ENCODE measurements around the gene CTNNA2.

The CTNNA2 gene

DNA sequence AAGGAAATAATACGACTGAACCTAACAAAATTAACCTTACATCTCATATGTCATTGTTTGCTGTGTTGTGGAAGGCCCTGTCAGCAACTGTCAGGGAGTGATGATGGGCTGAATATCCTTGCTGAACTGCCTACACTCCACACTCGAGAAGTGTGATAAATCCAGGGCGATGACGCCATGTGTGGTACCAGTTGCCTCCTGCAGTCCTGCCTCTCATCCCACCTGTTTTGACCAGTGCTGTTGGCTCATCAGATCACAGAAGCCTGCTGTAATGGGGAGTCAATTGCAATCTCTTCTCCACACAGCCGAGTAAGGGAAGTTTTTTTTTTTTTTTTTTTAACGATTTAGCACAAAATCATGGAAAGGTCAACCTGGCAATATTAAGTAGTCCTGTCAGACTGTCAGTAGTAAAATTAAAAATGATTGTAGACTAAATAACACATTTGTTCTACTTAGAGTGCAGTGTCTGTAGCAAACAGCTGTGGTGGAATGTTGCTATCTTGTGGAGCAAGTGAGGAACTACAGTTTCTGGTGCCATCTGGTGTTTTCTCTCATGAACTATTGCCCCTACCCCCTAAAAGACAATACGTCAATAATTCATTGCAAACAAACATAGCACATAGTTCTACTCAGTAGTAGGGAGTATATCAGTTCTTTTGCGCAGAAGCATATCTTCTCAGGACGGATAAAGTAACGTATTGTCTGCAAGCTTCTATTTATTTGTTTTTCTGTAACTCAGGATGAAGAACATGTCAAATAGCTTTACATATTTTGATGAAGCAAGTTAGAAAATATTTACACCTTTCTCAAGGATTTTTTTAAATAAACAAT lies 347.6 kb downstream of the CTNNA2 start:
- DNase-seq: no peak

DNA sequence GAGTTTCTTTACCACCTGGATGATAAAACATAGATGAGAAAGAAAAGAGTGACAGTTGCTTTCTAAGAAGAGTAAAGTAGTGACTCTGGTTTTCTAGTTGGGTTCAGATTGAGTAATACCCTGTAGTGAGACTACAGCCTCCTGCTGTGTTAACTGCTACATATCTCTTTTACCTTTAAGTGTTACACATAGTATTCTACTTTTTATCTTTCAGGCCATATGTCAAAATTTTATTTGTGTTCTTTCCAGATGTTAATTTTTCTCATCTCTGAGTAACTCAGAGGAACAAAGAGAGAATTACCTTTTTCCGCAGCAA lies 348.2 kb downstream of the CTNNA2 start:
- no peak for DNase-seq

DNA sequence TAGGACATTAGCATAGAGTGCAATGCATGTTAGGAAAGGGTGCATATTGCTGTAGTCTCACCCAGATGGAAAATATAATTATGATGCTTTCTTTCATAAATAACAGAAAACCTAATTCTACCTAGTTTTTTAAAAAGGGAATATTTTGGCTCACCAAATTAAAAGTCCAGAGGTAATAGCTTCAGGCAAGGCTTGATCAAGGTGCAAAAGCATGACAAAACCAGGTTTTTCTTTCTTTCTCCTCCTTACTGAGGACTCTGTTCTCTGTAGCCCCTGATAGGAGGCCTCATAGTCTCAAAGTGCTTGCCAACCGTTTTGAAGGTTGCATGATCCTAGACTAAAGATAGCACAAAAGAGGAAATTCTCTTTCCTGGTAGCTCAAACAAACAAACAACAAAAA lies 349.9 kb downstream of the CTNNA2 start:
- DNase-seq: no peak

DNA sequence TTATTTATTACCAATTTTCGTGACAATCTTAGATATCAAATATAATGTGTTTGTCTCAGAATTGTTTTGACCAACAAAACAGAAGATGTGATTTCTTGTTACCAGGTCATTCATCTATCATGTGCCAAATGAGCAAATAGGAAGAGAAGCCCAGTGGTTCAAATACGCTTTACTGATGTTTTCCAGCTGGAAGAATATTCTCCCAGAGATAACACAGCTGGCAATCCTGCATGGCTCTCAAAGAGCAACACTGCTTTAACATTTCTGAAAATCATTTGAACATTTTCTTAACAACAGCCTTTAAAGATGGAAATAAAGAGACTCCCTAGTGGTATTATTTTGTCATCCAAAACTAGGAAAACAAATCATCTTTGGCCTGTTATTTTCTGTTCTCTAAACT lies 359.8 kb downstream of the CTNNA2 start:
- DNase-seq: no peak

DNA sequence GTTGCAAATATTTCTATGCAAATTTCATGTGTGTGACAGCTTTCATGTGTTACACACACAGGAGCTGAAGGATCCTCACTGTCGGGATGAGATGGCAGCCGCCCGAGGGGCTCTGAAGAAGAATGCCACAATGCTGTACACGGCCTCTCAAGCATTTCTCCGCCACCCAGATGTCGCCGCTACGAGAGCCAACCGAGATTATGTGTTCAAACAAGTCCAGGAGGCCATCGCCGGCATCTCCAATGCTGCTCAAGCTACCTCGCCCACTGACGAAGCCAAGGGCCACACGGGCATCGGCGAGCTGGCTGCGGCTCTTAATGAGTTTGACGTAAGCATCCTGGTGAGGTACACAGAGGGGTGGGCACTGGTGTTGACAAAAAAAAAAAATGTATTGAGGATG lies 361.2 kb downstream of the CTNNA2 start:
- DNase-seq: no peak

DNA sequence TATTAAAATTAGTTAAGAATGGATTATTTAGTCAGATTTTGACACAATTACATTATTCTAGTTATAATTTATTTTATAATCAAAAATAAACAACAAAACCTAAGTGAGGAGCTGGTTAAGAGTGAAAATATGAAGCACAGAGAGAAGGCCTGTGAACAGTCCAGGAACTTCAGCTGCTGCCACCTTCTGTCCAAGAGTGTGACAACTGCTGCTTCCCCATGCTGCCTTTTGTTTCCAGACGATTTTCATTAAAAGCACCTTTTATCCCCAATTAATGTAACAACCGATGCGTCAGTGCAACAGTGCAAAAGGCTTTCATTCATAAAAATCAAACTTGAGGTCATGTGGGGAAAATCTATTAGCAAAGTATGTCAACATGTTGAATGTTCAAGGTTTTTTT lies 363.6 kb downstream of the CTNNA2 start:
- DNase-seq: no peak

DNA sequence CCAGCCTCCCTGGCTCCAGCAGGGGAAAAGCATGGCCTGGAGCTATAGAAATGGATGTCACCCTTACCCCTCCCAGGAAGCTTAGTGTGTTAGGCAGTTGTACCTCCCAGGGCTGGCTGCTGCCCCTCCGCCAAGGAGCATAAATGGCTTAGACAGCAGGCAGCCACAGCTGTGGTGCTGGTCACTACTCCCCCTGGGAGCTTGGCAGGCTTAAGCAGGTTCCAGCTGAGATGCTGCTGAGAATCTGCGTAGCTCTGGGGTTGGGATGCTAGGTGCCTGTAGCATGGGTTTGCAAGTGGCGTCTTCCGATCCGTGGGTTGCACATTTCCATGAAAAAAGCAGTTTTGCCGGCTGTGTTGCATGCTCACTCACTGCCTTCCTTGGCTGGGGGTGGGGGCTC lies 369.7 kb downstream of the CTNNA2 start:
- DNase-seq: no peak

DNA sequence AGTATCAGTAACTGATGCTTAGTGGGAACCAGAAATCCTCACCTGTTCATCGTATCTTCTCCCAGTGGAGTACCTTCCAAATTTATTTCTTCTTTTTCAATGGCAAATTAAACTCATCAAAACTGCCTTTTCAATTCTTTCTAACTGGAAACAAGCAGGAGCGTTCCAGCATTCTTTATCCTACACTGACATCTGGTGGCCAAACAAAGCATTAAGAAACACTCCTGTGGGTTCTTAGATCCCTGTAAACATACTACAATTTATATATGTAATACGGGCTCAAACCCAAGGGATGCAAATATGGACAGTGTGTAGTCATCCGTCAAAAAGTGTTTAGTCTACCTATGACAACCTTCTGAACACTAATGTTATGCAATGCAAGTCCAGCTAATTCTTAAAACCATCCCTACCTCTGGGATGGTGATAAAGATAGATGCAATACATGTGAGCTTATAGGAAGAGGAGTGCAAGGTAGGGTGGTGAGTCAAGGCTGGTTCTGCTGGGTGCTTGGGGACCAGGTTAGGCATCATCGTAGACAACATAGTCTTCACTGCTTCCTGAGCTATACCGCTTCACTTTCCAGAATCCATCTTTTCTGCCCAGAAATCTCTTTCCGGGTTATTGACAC lies 375.0 kb downstream of the CTNNA2 start:
- DNase-seq: peak in 1 of 2 experiments; percentile 8

DNA sequence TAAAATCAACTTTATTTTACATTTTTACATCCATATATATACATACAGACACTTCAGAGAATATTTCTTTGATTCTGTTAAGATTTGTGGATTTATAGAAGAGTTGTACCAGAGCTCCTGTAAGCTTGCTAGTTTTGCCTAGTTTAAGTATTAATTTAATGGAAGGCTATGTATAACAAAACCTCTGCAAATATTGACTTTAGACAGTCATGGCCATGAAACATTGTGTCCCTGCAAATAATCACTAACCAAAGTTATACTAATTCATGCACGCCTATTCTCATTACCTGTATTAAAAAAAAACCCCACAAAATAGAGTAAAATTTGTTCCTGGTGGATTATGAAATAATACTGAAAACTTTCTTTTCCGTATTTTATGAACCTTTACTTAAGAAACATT lies 379.3 kb downstream of the CTNNA2 start:
- DNase-seq: no peak

DNA sequence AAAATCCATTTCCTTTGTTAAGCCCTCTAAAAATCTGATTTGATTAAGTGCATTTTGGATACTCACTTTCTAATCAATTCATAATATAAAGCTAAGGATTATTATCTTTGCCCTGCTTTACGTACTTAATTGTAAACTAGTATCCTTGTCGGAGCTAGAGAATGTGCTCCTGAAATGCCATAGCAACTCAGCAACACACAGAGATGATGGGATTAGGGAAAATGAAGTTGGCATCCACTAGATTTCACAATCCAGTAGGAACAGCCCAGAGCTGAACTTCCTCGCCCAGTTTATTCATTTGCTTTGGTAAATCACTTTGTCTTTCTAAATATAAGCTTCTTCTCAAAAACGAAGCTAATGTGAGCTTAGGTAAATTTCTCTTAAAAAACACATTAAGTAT lies 386.3 kb downstream of the CTNNA2 start:
- no peak for DNase-seq

DNA sequence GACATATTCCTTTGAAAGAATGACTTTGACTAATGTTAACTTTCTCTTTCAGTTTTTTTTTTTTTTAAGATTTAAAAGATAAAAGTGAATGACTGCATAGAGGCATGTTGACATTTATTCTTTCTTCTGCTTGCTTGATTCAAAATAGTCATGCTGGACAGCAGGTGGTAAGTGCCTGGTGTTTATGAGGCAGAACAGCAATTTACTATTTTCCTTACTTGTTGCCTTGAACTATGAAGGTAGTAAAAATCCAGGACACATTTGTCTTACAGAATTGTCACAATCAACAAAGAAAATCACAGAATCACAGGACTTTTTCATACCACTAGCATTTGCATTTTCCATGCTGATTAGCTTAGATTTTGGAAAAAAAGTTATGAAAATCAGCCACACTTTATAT lies 388.3 kb downstream of the CTNNA2 start:
- DNase-seq: no peak

DNA sequence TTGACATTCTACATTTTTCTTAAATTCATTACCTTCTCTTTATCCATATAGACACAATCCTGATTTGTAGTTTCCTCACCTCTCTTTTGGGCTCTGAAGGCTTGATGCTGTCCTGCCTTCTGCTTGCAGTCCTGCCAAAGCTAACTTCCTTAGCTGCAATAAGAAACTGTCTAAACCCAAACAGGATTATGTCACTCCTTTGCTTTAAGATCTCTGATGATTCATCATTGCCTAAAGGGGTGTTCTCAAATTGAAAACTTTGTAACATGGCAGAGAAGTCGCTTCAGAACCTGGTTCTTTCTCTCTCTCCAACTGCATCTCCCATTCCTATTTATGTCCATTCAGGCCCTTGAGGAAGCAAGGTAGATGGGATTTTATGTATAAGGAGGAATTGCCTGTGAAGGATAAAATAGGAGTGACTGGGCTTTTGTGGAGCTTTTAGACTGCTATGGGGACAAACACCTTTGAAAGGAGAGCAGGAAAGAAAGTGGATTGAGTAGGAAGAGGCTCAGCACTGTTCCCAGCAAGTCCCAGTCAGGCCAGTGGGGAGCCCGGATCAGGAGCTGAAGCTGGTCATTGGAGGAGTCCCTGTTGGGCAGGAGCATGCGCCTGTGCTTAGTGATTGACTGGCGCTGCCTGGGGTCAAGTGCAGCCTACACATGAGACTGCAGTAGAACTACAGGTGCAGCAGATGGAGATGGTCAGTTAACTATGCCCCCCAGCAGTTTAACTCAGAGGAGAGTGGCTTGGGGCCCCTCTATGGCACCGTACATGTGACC lies 390.6 kb downstream of the CTNNA2 start:
- no peak for DNase-seq

DNA sequence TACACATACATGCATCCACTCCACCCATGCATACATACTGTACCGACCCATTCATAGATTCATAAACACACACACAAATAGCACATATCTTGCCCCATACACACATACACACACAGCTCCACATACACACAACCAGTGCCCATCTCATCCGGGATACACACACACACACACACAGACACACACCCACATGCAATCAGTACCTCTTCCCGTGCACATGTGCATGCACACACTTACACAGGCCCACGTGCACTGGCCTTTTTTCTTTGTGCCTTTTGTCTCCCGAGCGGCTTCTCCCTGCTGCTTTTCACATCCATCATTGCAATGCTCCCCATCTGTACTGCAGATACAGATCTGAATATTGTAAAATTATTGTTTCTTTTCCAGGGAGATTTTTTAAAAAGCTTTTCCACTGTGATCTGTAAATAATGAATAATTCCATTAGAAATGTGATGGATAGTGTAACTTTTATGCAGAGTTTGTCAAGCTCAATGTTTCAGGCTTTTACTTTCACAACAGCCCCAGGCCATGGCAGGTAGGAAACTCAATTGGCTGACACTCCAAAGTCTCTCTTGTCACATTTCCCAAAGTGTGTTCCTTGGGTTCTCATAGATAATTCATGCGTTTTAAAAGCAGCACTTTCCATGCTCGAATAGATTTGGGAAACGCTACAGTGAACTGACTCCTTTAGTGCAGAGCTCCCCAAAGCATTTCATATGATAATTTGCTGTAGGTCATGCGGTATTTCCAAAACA lies 393.5 kb downstream of the CTNNA2 start:
- DNase-seq: no peak

DNA sequence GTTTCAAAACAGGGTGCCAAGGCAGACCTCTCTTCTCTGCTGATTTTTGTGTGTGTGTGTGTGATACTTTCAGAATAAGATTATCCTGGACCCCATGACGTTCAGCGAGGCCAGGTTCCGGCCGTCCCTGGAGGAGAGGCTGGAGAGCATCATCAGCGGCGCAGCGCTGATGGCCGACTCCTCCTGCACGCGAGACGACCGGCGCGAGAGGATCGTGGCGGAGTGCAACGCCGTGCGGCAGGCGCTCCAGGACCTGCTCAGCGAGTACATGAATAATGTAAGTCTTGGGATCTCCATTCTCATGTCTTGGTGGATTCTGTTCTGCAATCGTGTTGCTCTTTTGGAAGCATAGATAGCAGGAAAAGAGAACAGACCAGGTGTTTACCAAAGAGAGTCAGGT lies 396.7 kb downstream of the CTNNA2 start:
- no peak for DNase-seq

DNA sequence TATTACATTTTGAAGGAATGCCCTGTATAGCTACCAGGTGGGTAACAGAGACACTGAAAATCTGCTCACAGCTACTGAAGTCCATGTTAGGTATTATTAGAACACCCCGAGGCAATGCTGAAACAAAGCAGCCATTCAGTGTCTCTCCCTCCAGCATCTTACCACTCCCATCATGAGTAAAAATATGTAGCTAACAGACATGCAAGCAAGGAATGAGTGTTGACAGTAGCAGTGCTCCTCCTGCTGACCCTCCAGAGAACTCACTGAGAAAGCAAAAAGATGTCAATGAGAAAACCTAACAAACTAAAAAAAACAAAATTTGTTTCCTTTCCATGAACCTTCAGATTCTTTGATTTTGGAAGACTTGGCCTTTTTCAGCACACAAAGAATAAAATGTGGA lies 397.8 kb downstream of the CTNNA2 start:
- no peak for DNase-seq

DNA sequence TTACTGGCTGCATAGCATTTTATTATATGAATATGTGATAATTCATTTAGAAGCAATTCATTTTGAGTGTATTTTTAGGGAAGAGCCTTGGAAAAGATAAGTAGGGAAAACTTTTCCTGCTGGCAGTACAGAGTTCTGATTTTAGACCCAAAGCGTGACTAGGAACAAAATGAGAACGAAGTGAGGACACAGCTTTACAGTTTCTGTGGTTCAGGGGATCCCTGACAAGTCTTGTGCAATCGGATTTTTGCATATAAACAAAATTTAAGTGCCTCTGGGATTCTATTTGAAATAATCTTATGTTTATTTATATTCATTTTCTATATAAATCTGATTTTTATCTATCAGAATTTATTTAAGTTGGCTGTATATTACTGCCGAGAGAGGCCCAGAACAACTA lies 402.6 kb downstream of the CTNNA2 start:
- no peak for DNase-seq

DNA sequence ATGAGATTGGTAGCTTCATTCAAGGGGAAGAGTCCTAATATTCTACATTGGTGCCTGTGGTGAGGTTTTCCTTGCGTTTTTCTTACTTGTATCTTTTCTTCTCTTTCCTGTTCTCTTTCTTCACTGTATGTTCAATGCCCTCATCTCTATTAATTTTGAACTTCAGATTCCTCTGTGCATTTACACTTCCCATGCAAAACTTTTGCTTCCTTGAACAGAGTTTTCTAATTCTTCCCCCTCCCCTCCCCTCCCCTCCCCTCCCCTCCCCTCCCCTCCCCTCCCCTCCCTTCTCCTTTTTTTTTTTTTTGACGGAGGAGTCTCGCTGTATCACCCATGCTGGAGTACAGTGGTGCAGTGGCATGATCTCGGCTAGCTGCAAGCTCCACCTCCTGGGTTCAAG lies 403.4 kb downstream of the CTNNA2 start:
- DNase-seq: no peak

DNA sequence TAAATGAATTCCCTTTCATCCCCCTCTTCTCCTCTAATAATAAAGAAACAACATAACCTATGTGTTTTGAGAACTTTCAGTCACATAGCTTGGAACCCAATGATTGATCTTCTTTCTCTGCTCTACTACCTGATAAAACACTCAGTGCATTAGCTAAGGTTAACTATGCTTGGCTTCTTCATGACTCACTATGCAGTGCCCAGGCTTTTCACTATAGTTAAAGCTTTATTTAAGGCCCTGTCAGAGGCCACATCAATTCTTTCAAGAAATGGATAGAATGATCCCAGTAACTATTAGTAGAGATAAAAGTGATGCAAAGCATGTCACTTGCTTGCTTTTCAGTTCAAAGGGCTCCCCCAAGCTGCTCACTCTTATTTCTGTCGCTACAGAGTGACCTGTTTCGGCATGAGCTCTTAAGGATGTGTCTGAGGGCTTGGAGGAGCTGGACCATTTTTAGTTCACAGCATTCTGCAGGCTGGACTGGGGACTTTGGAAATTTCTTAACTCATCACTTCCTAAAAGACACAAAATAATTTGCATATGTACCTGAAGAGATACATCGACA lies 407.7 kb downstream of the CTNNA2 start:
- no peak for DNase-seq

DNA sequence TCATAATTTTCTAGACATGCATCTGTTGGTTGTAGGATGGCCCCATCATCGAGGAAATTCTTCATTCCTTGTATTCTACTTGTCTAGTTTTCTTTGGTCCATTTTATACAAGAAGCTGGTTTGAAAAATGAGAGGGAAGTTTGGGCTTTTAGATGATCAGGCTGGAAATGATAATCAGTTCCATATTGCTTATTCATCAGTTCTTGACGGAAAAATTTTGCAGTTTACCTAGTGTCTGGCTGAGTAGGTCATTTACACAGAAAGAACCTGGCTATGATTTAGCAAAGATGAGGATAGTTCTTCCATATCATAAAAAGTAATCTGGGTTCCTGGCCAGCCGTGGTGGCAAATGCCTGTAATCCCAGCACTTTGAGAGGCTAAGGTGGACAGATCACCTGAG lies 416.8 kb downstream of the CTNNA2 start:
- DNase-seq: no peak

DNA sequence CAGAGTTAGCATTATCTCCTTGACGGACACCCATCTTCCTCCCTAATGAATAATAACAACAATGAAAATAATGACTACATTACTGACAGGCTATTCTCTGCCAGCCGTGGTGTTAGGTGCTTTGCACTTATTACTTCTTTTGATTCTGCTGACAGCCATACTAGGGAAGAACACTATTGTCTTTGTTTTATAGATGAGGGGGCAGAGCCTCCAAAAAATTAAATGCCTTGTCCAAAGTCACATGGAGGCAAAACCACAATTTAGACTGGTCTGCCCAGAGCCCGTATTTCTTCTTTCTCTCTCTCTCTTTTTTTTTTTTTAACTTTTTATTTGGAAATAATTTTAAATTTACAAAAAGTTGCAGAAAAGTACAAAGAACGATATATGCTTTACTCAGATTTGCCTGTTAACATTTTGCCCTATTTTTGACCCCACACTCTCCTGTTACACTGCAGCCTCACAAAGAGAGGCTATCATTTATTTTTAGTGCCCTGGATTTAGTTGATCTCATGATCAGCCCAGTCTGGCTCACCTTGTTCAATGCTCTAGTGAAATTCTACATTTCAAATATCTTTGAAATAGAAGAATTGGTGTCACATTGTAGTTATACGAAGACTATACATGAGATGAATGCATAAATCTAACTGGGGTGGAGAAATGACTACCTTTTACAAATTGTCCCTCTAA lies 422.3 kb downstream of the CTNNA2 start:
- no peak for DNase-seq

DNA sequence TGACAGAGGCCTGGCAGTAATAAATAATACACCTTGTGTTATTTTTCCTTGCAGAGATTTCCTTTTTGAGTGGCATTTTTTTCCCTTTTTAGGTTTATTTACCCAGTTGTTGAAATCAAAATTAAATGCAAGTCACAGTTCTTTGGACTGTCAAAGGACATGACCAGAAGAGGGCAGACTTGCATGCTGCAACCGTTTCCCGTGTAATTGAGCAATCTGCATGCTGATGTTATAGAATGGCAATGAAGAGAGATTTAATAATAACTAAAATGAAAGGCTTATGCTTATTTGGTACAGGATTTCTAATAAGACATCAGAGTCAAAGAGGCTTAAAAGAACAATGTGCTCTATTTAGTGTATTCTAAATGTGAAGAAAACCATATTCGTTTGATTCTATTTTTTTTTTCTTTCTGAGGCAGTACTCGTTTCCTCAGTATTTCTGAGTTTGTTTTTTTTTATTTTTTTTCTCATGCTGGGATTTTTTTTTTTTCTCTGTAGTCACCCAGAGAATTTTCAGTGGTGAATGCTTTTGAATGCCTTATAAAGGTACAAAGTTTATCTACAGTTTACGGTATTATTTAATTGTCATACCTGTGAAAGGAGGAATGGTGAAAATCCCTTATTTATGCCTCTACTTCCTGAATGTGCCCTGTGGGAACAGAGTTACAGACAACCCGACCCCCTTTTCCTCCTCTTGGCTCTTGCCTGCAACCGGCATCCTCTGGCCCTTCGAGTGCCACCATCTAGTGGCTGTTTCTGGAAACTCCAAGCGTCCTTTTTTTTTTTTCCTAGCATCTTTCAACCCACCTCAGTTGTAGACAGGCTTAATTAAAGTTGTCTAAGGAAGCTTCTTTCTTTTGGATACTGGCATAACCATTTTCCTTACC lies 423.2 kb downstream of the CTNNA2 start:
- DNase-seq: peak in 1 of 2 experiments; percentile 7
